ENCODE data around the gene TSPAN18. TPM values are rescaled to one million over a fixed set of nuclear protein-coding genes. Genes with fewer than 3 reads are reported as not detected.

TSPAN18 gene
- total and polyA plus RNA-seq, 8 donors = 27.2 to 85.8 (median 63.7) TPM

DNA sequence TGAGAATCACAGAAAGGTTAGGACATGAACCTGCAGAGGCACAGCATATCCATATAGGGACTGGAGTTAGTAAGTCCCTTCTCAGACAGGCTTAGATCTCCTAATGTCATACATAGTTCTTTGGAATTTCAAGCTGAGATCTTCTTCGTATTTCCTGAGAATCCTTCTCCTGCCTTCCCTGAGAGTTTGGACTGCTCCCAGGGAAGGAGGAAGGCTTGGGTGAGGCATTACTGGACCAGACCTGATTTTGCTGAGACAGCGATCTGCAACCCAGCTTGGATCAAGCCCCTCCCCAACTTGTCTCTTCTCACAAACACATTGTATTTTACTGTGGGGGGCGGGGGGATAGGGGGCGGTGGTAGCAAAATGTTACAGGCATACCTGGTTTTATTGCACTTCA lies 108.5 kb downstream of the TSPAN18 start:
- Histone ChIP-seq H3K27me3 (no peaks in the 10 kb centered on the region), H3K4me1 (peaks cover 0 to 8% of the 10 kb centered on the region in 2 donors), H3K9me3 (no peaks in the 10 kb centered on the region), H3K27ac (no peak overlapping the region), H3K4me3 (no peak overlapping the region), H3K36me3 (no peaks in the 10 kb centered on the region)
- DNase-seq (no peak), ATAC-seq (no peak)
- TF ChIP-seq, protein P1, sequence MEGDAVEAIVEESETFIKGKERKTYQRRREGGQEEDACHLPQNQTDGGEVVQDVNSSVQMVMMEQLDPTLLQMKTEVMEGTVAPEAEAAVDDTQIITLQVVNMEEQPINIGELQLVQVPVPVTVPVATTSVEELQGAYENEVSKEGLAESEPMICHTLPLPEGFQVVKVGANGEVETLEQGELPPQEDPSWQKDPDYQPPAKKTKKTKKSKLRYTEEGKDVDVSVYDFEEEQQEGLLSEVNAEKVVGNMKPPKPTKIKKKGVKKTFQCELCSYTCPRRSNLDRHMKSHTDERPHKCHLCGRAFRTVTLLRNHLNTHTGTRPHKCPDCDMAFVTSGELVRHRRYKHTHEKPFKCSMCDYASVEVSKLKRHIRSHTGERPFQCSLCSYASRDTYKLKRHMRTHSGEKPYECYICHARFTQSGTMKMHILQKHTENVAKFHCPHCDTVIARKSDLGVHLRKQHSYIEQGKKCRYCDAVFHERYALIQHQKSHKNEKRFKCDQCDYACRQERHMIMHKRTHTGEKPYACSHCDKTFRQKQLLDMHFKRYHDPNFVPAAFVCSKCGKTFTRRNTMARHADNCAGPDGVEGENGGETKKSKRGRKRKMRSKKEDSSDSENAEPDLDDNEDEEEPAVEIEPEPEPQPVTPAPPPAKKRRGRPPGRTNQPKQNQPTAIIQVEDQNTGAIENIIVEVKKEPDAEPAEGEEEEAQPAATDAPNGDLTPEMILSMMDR (IDR thresholded peaks at IDR 0.05) = no peak
- intact Hi-C loops (cut with DNase I) = no loop called here

DNA sequence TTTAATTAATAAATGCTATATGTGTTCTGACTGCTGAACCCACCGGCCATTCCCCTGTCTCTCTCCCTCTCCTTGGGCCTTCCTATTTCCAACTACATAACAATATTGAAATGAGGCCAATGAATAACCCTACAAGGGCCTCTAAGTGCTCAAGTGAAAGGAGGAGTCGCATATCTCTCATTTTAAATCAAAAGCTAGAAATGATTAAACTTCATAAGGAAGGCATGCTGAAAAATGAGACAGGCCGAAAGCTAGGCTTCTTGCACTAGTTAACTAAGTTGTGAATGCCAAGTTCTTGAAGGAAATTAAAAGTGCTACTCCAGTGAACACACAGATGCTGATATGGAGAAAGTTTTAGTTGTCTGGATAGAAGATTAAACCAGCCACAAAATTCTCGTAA lies 109.2 kb downstream of the TSPAN18 start:
- no peaks in the 10 kb centered on the region for H3K9me3 ChIP-seq
- TF ChIP-seq, protein P1 (IDR thresholded peaks at IDR 0.05) = no peak
- H3K27ac ChIP-seq = no peak overlapping the region
- ATAC-seq (no peak), DNase-seq (no peak)
- no peaks in the 10 kb centered on the region for H3K36me3 ChIP-seq
- H3K4me1 ChIP-seq = peaks cover 0 to 8% of the 10 kb centered on the region in 2 donors
- no peaks in the 10 kb centered on the region for H3K27me3 ChIP-seq
- H3K4me3 ChIP-seq = no peak overlapping the region
- intact Hi-C loops (cut with DNase I) = no loop called here

DNA sequence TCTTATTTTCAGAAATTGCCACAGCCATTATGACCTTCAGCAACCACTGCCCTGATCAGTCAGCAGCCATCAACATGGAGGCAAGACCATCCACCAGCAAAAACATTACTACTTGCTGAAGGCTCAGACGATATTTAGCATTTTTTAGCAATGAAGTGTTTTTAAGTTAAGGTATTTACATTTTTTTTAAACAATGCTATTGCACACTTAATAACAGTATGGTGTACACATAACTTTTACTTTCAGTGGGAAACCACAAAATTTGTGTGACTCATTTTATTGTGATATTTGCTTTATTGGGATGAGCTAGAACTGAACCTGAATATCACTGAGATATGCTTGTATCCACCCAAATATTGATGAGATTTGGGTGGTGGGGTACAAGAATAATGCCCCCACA lies 110.9 kb downstream of the TSPAN18 start:
- intact Hi-C loops (cut with DNase I) = no loop called here
- Histone ChIP-seq H3K27me3 (no peaks in the 10 kb centered on the region), H3K4me1 (peaks cover 0 to 8% of the 10 kb centered on the region in 2 donors), H3K36me3 (no peaks in the 10 kb centered on the region), H3K27ac (no peak overlapping the region), H3K9me3 (no peaks in the 10 kb centered on the region), H3K4me3 (no peak overlapping the region)
- TF ChIP-seq, protein P1 (IDR thresholded peaks at IDR 0.05) = no peak
- ATAC-seq = no peak
- DNase-seq = no peak

DNA sequence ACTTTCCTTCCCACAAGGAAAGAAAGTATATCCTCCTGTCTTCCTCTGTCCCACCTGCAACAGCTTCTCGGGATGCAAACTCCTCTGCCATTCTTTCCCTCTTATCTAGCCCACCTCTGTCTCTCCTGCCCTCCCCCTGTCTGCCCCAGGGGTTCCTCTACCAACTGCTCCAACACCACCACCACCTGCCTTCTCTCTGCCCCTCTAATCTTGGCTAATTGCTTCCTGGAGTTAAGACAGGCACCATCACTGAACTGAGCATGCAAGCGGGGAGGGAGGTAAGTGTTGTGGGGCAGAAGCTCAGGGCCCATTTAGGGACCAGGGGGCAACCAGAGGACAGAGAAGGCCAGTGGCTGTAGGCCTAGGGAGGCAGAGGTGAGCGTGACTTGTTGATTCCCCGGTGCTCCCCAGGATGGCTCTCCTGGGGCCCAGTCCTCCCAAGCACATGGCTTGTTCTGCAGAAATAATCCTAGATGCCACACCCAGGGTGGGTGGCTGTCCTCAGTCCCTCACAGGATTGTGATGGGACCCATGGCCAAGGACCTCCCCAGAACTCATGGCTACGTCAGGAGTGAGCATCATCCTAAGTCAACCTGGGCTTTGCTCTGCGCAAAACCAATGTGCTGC lies 112.8 kb downstream of the TSPAN18 start:
- Histone ChIP-seq H3K27ac (no peak overlapping the region), H3K9me3 (peaks cover 0 to 5% of the 10 kb centered on the region in 2 donors), H3K36me3 (no peaks in the 10 kb centered on the region), H3K4me3 (no peak overlapping the region), H3K27me3 (no peaks in the 10 kb centered on the region), H3K4me1 (peaks cover 0 to 3% of the 10 kb centered on the region in 2 donors)
- intact Hi-C loops (cut with DNase I) = no loop called here
- DNase-seq (no peak), ATAC-seq (no peak)
- TF ChIP-seq, protein P1 (IDR thresholded peaks at IDR 0.05) = no peak

DNA sequence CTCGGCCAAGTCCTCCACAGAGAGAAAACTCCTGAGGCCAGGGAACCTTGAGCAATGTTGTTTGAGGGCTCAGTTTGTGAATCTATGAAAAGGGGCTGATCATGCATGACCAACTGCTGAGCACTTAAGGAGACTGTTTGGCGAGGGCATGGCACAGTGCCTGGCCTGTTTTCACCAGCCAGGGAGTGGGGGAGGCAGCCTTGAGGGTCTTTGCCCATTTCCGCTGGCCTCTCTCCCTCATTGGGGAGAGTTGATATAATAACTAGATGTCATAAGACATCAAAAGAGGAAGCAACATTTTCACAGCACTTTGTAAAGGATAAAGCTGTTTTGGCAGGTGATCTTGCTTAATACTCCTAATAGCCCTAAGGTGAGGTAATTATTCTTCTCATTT lies 113.3 kb downstream of the TSPAN18 start:
- Histone ChIP-seq H3K9me3 (peaks cover 0 to 7% of the 10 kb centered on the region in 2 donors), H3K4me3 (no peak overlapping the region), H3K27me3 (no peaks in the 10 kb centered on the region), H3K27ac (no peak overlapping the region), H3K36me3 (no peaks in the 10 kb centered on the region), H3K4me1 (no peaks in the 10 kb centered on the region)
- DNase-seq (no peak), ATAC-seq (no peak)
- TF ChIP-seq, protein P1 (IDR thresholded peaks at IDR 0.05) = no peak
- intact Hi-C loops (cut with DNase I) = no loop called here
